Mesenchymal stem cell (in vitro differentiated cells and primary cell): ENCODE data around the gene DKK3.

Experiments
- DNase-seq: peaks from one replicate; pipeline ENCODE4 v3.0.0-alpha.2; 2013
- H2AFZ ChIP-seq: one replicate; pipeline ENCODE4 v1.6.1; 2013; ENCODE audit warnings: low read depth, mild to moderate bottlenecking, control low read depth, inconsistent platforms, low read length, moderate library complexity
- H2AK5ac ChIP-seq: 2 replicates; pipeline ENCODE4 v1.6.1; 2013; ENCODE audit warnings: low read length, moderate library complexity, mild to moderate bottlenecking, inconsistent platforms; ENCODE audit not compliant: severe bottlenecking
- H2BK120ac ChIP-seq: one replicate; pipeline ENCODE4 v1.6.1; 2013; ENCODE audit warnings: low read depth, mild to moderate bottlenecking, inconsistent platforms, low read length, moderate library complexity
- H2BK12ac ChIP-seq, 2 experiments: one replicate each; pipeline ENCODE4 v1.6.1; 2013; ENCODE audit warnings: inconsistent platforms in 2 of 2, low read length in 2 of 2, mild to moderate bottlenecking in 2 of 2, moderate library complexity in 2 of 2, control low read depth in 1 of 2
- H2BK15ac ChIP-seq: one replicate; pipeline ENCODE4 v1.6.1; 2013; ENCODE audit warnings: mild to moderate bottlenecking, low read depth, inconsistent platforms; ENCODE audit not compliant: poor library complexity, severe bottlenecking
- H2BK5ac ChIP-seq: 2 replicates; pipeline ENCODE4 v1.6.1; 2013; ENCODE audit warnings: low read depth, mild to moderate bottlenecking, low read length, control low read depth, inconsistent platforms; ENCODE audit not compliant: poor library complexity, severe bottlenecking
- H3K14ac ChIP-seq, 2 experiments: one replicate each; pipeline ENCODE4 v1.6.1; 2013; ENCODE audit warnings: inconsistent platforms in 2 of 2, low read length in 2 of 2, control low read depth in 1 of 2, mild to moderate bottlenecking in 1 of 2, moderate library complexity in 1 of 2
- H3K18ac ChIP-seq, 2 experiments: one replicate each; pipeline ENCODE4 v1.6.1; 2013; ENCODE audit warnings: inconsistent platforms in 2 of 2, low read length in 2 of 2, control low read depth in 1 of 2, low read depth in 1 of 2, mild to moderate bottlenecking in 1 of 2
- H3K23ac ChIP-seq, 2 experiments: one replicate each; pipeline ENCODE4 v1.6.1; 2013; ENCODE audit warnings: inconsistent platforms in 2 of 2, low read length in 2 of 2, mild to moderate bottlenecking in 2 of 2, moderate library complexity in 2 of 2, control low read depth in 1 of 2
- H3K27ac ChIP-seq: 2 replicates; pipeline ENCODE4 v1.5.1; 2013; ENCODE audit warnings: mild to moderate bottlenecking, moderate library complexity, low read length, control low read depth, inconsistent platforms; ENCODE audit not compliant: poor library complexity, severe bottlenecking
- H3K27me3 ChIP-seq, 2 experiments: 2 replicates each; pipeline versions ENCODE4 v1.6.1 to v1.7.0; 2013; ENCODE audit warnings: low read length in 2 of 2, mild to moderate bottlenecking in 2 of 2, moderate library complexity in 2 of 2, control low read depth in 1 of 2, inconsistent platforms in 1 of 2; ENCODE audit not compliant: control insufficient read depth in 1 of 2, insufficient read depth in 1 of 2
- H3K36me3 ChIP-seq, 2 experiments: 2 replicates each; pipeline versions ENCODE4 v1.6.1 to v1.7.0; 2013; ENCODE audit warnings: low read length in 2 of 2, control low read depth in 1 of 2, inconsistent platforms in 1 of 2, low read depth in 1 of 2, mild to moderate bottlenecking in 1 of 2; ENCODE audit not compliant: insufficient read depth in 2 of 2, control insufficient read depth in 1 of 2
- H3K4ac ChIP-seq, 2 experiments: one replicate each; pipeline ENCODE4 v1.6.1; 2013; ENCODE audit warnings: inconsistent platforms in 2 of 2, low read length in 2 of 2, mild to moderate bottlenecking in 2 of 2, moderate library complexity in 2 of 2, control low read depth in 1 of 2, low read depth in 1 of 2
- H3K4me1 ChIP-seq: 2 replicates; pipeline ENCODE4 v1.6.1; 2013; ENCODE audit warnings: low read depth, low read length, control low read depth; ENCODE audit not compliant: control insufficient read depth, insufficient read depth
- H3K4me2 ChIP-seq: 2 replicates; pipeline ENCODE4 v1.6.1; 2013; ENCODE audit warnings: low read length, mild to moderate bottlenecking, inconsistent platforms; ENCODE audit not compliant: poor library complexity, severe bottlenecking
- H3K4me3 ChIP-seq, 2 experiments: 2 replicates each; pipeline versions ENCODE4 v1.5.1 to v1.7.0; 2013; ENCODE audit warnings: low read length in 2 of 2, mild to moderate bottlenecking in 2 of 2, control low read depth in 1 of 2, low read depth in 1 of 2; ENCODE audit not compliant: insufficient read depth in 1 of 2
- H3K79me1 ChIP-seq: replicated peaks from 2 replicates; pipeline ENCODE4 v1.6.1; 2013; ENCODE audit warnings: mild to moderate bottlenecking, control low read depth, low read length, inconsistent platforms; ENCODE audit not compliant: poor library complexity, severe bottlenecking
- H3K9ac ChIP-seq: 2 replicates; pipeline ENCODE4 v1.7.0; 2013; ENCODE audit warnings: mild to moderate bottlenecking, low read length, moderate library complexity
- H3K9me3 ChIP-seq: 2 replicates; pipeline ENCODE4 v1.7.0; 2013; ENCODE audit warnings: mild to moderate bottlenecking, low read length; ENCODE audit not compliant: control insufficient read depth
- H4K8ac ChIP-seq: one replicate; pipeline ENCODE4 v1.6.1; 2013; ENCODE audit warnings: inconsistent platforms, mild to moderate bottlenecking, low read length, moderate library complexity
- H4K91ac ChIP-seq: one replicate; pipeline ENCODE4 v1.6.1; 2013; ENCODE audit warnings: mild to moderate bottlenecking, low read length, inconsistent platforms
- WGBS: methylation state at CpG from one replicate; pipeline ENCODE4 v1.1.7; 2013; ENCODE audit warnings: mixed read lengths; 5-methylcytosine and 5-hydroxymethylcytosine counted together

Gene DKK3

GRCh38 chr11:11967669-11968510, 40.5 kb downstream of the DKK3 start:
- WGBS: over 99% methylated on average over 11 of the region's 11 CpGs
- no peak overlapping the region for H3K4me3 ChIP-seq
- H4K8ac ChIP-seq: no peak overlapping the region

GRCh38 chr11:11966826-11967668, 41.4 kb downstream of the DKK3 start:
- H3K4me2 ChIP-seq: no peak overlapping the region
- no peak overlapping the region for H2BK15ac ChIP-seq
- no peak overlapping the region for H2BK12ac ChIP-seq
- H3K4me3 ChIP-seq: no peak overlapping the region
- no peak overlapping the region for H2BK120ac ChIP-seq
- H2BK5ac ChIP-seq: no peak overlapping the region
- H2AFZ ChIP-seq: no peak overlapping the region
- peaks cover 8 to 67% of the 10 kb centered on the region in 2 experiments for H3K36me3 ChIP-seq
- H3K4me1 ChIP-seq: peaks cover 10% of the 10 kb centered on the region
- peak; percentile 65 for DNase-seq
- peak overlapping the region in 1 of 2 experiments; percentile 42 for H3K18ac ChIP-seq
- no peak overlapping the region for H2AK5ac ChIP-seq
- WGBS: 74% methylated on average over 14 of the region's 15 CpGs
- peak overlapping the region; percentile 57 for H4K91ac ChIP-seq
- peaks cover 26% of the 10 kb centered on the region for H3K79me1 ChIP-seq
- H3K4ac ChIP-seq: no peak overlapping the region
- H3K23ac ChIP-seq: no peak overlapping the region
- H3K9ac ChIP-seq: no peak overlapping the region
- no peak overlapping the region for H3K14ac ChIP-seq
- H3K27ac ChIP-seq: no peak overlapping the region
- H3K9me3 ChIP-seq: no peaks in the 10 kb centered on the region
- no peaks in the 10 kb centered on the region for H3K27me3 ChIP-seq
- H4K8ac ChIP-seq: no peak overlapping the region

More at GRCh38 chr11:11967669-11968510, 40.5 kb downstream of the DKK3 start:
- Histone ChIP-seq H3K4me1 (peaks cover 18% of the 10 kb centered on the region), H2BK15ac (no peak overlapping the region), H3K79me1 (peaks cover 26% of the 10 kb centered on the region), H3K36me3 (peaks cover 6 to 64% of the 10 kb centered on the region in 2 experiments), H2AFZ (no peak overlapping the region), H3K4ac (no peak overlapping the region), H2AK5ac (no peak overlapping the region), H3K18ac (peak overlapping the region in 1 of 2 experiments; percentile 14), H2BK12ac (peak overlapping the region in 1 of 2 experiments; percentile 10), H3K4me2 (no peak overlapping the region), H3K9me3 (no peaks in the 10 kb centered on the region), H3K14ac (no peak overlapping the region), H2BK5ac (no peak overlapping the region), H3K23ac (no peak overlapping the region), H3K27me3 (no peaks in the 10 kb centered on the region), H4K91ac (no peak overlapping the region), H2BK120ac (no peak overlapping the region), H3K9ac (no peak overlapping the region), H3K27ac (no peak overlapping the region)
- DNase-seq: no peak

GRCh38 chr11:11966354-11966741, 42.1 kb downstream of the DKK3 start:
- no peak for DNase-seq
- no peak overlapping the region for H2BK120ac ChIP-seq
- no peak overlapping the region for H4K91ac ChIP-seq
- H3K9me3 ChIP-seq: no peaks in the 10 kb centered on the region
- H3K4me3 ChIP-seq: no peak overlapping the region
- H3K9ac ChIP-seq: no peak overlapping the region
- no peak overlapping the region for H2AFZ ChIP-seq
- H2AK5ac ChIP-seq: no peak overlapping the region
- peaks cover 29% of the 10 kb centered on the region for H3K79me1 ChIP-seq
- H3K4me1 ChIP-seq: peaks cover 7% of the 10 kb centered on the region
- no peak overlapping the region for H3K27ac ChIP-seq
- no peak overlapping the region for H3K4ac ChIP-seq
- H4K8ac ChIP-seq: no peak overlapping the region
- peaks cover 10 to 72% of the 10 kb centered on the region in 2 experiments for H3K36me3 ChIP-seq
- H3K4me2 ChIP-seq: no peak overlapping the region
- H3K18ac ChIP-seq: no peak overlapping the region
- no peak overlapping the region for H2BK12ac ChIP-seq
- no peak overlapping the region for H3K14ac ChIP-seq
- 94% methylated on average over 7 of the region's 7 CpGs for WGBS
- H2BK15ac ChIP-seq: no peak overlapping the region
- no peak overlapping the region for H2BK5ac ChIP-seq
- H3K27me3 ChIP-seq: no peaks in the 10 kb centered on the region
- H3K23ac ChIP-seq: no peak overlapping the region
